Large intestine (tissue), 3 donors: ENCODE data around the gene CCR7. TPM values are rescaled to one million over a fixed set of nuclear protein-coding genes. Genes with fewer than 3 reads are reported as not detected.

Experiments used
- DNase-seq, 2 donors: peaks; one replicate each; pipeline versions ENCODE4 v3.0.0 to v3.0.0-alpha.2; 2013
- H3K27ac ChIP-seq: one replicate; pipeline ENCODE4 v1.5.1; 2013; ENCODE audit warnings: low read length
- H3K27me3 ChIP-seq: 2 replicates; pipeline ENCODE4 v1.6.1; 2013; ENCODE audit warnings: low read length; ENCODE audit not compliant: control insufficient read depth, insufficient read depth
- H3K36me3 ChIP-seq: 2 replicates; pipeline ENCODE4 v1.6.1; 2013; ENCODE audit warnings: low read length; ENCODE audit not compliant: control insufficient read depth, insufficient read depth
- H3K4me1 ChIP-seq: one replicate; pipeline ENCODE4 v1.6.1; 2013; ENCODE audit warnings: low read length; ENCODE audit not compliant: control insufficient read depth, insufficient read depth
- H3K4me3 ChIP-seq: one replicate; pipeline ENCODE4 v1.5.1; 2013; ENCODE audit warnings: low read length
- H3K9me3 ChIP-seq: one replicate; pipeline ENCODE4 v1.6.1; 2013; ENCODE audit warnings: mild to moderate bottlenecking, low read depth, low read length, moderate library complexity; ENCODE audit not compliant: control insufficient read depth
- WGBS: methylation state at CpG from one replicate; pipeline ENCODE4 v1.1.5; 2013; ENCODE audit warnings: low lambda C conversion rate; ENCODE audit not compliant: insufficient coverage; 5-methylcytosine and 5-hydroxymethylcytosine counted together
- polyA plus RNA-seq: library from polyadenylated mRNA; unstranded; fragments of 120-200 nt; gene quantifications from one replicate; pipeline ENCODE4 v1.2.1, GENCODE V29; 2013

Gene CCR7
- polyA plus RNA-seq, 1 donor = 0.64 TPM

DNA sequence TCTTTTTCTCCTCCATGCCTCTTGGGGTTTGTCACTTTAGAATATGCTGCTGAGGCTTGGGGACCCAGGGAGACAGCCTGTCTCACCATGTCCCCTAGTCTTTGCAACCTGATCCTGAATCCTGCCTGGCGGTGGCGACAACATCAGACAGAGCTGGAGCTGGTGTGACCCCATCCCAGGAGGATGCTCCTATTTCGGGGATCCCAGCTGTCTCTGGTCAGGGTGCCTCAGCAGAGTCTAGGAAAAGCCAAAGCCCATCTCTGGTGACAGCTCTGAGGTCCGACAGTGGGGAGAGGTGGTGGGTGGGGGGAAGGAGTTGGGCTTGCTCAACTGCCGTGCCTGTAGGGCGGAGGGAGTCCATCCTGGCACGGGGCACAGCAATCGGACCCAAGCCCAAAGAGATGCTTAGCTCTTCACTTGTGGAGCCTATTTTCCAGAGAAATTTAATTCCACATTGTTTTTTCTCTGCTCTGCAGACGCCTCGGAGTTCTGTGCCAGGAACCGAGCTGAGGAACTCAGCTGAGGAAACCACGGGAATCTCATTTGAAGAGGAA is 53.5 kb downstream of the CCR7 start:
- H3K4me1 ChIP-seq = no peaks in the 10 kb centered on the region
- no peaks in the 10 kb centered on the region for H3K36me3 ChIP-seq
- peaks cover 2% of the 10 kb centered on the region for H3K27me3 ChIP-seq
- no peak overlapping the region for H3K4me3 ChIP-seq
- no peak overlapping the region for H3K27ac ChIP-seq
- no peaks in the 10 kb centered on the region for H3K9me3 ChIP-seq
- no peak for DNase-seq
- no CpG with 5 or more reads among the region's 12 CpGs for WGBS

DNA sequence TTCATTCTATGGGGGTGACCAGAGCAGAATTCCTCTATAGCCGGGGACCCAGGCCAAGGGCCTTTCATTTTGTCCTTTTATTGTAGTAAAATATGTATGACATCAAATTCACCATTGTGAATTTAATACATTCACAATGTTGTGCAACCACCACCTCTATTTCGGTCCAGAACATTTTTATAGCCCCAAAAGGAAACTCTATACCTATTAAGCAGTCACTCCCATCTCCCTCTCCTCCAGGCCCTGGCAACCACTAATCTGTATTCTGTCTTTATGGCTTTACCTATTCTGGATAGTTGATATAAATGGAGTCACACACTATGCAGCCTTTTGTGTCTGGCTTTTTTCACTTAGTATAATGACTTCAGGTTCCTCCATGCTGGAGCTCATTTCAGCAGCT is 54.1 kb downstream of the CCR7 start:
- peaks cover 2% of the 10 kb centered on the region for H3K27me3 ChIP-seq
- DNase-seq = no peak
- no peaks in the 10 kb centered on the region for H3K9me3 ChIP-seq
- no peaks in the 10 kb centered on the region for H3K4me1 ChIP-seq
- H3K4me3 ChIP-seq = no peak overlapping the region
- no peaks in the 10 kb centered on the region for H3K36me3 ChIP-seq
- H3K27ac ChIP-seq = no peak overlapping the region
- no CpG with 5 or more reads among the region's 2 CpGs for WGBS

- WGBS = no CpG with 5 or more reads among the region's 8 CpGs
- Histone ChIP-seq H3K9me3 (no peaks in the 10 kb centered on the region), H3K27ac (no peak overlapping the region), H3K4me3 (no peak overlapping the region), H3K4me1 (no peaks in the 10 kb centered on the region), H3K36me3 (no peaks in the 10 kb centered on the region), H3K27me3 (peaks cover 2% of the 10 kb centered on the region)
- DNase-seq = no peak
Observed at GRCh38 chr17:40510328-40510648, 55.0 kb downstream of the CCR7 start.

DNA sequence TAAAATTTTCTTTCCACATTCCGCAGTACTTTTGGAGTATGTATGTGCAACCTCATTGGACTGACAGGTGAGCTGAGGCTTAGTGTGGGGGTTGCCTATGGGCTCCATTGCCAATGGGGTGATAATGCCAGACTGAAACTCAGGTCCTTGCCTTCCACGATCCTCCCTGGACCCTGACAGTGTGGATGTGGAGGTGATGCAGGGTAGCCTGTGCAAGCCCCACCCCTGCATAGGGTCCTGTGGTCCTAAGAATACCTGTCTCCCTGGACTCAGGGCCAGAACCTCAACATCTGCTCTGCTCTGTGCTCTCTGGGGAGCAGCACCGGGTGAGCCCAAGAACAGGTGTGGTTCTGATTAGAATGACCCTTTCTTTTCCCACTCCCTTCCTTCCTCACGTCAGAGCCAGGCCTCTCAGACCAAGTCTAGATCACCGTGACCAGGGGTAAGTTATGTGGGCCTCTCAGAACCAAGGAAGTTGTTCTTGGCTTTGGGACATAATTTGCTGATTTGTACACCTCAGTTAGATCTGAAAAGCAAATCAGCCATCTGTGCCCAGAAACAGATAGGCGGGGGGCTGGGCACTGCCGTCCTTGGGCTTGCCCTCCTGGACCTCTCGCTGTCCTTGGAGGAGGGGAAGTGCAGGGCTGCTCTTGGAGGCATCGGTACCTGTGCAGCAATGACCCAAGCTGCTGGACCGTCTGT is 55.5 kb downstream of the CCR7 start:
- Histone ChIP-seq H3K27me3 (no peaks in the 10 kb centered on the region), H3K4me1 (no peaks in the 10 kb centered on the region), H3K4me3 (no peak overlapping the region), H3K27ac (no peak overlapping the region), H3K9me3 (no peaks in the 10 kb centered on the region), H3K36me3 (no peaks in the 10 kb centered on the region)
- DNase-seq = no peak
- WGBS = no CpG with 5 or more reads among the region's 10 CpGs

GRCh38 chr17:40506786-40507185 is 58.5 kb downstream of the CCR7 start:
- Histone ChIP-seq H3K9me3 (peaks cover 8% of the 10 kb centered on the region), H3K27me3 (no peaks in the 10 kb centered on the region), H3K4me1 (no peaks in the 10 kb centered on the region), H3K27ac (no peak overlapping the region), H3K36me3 (no peaks in the 10 kb centered on the region), H3K4me3 (no peak overlapping the region)
- no peak for DNase-seq
- no CpG with 5 or more reads among the region's 5 CpGs for WGBS

Other genes with a start within 250 kb of the CCR7 start
- 0.36 TPM for gene GJD3, start 200.7 kb downstream of the CCR7 start, polyA plus RNA-seq
- gene TOP2A, start 147.6 kb downstream of the CCR7 start, polyA plus RNA-seq = 68.4 TPM
- 111 TPM for gene IGFBP4, start 122.0 kb downstream of the CCR7 start, polyA plus RNA-seq
- gene TNS4, start 63.8 kb downstream of the CCR7 start, polyA plus RNA-seq = 0.06 TPM
- gene SMARCE1, start 82.3 kb upstream of the CCR7 start, polyA plus RNA-seq = 127 TPM
- 2.0 TPM for gene KRT222, start 99.7 kb upstream of the CCR7 start, polyA plus RNA-seq
- gene KRT24, start 138.3 kb upstream of the CCR7 start, polyA plus RNA-seq = not detected
- 0.75 TPM for gene KRT25, start 189.9 kb upstream of the CCR7 start, polyA plus RNA-seq
- not detected for gene KRT26, start 206.7 kb upstream of the CCR7 start, polyA plus RNA-seq
- not detected for gene KRT27, start 217.1 kb upstream of the CCR7 start, polyA plus RNA-seq
- gene KRT28, start 234.5 kb upstream of the CCR7 start, polyA plus RNA-seq = not detected